H1 (cell line): ENCODE data around the gene KLHL29. TPM values are rescaled to one million over a fixed set of nuclear protein-coding genes. Genes with fewer than 3 reads are reported as not detected.

Source experiments
- BACH1 ChIP-seq: IDR thresholded peaks from 2 replicates; pipeline ENCODE4 v1.6.1; 2012; ENCODE audit warnings: low read length, improper control_type of control experiment
- EGR1 ChIP-seq: IDR thresholded peaks from 2 replicates; pipeline ENCODE4 v1.6.1; 2011; ENCODE audit warnings: low read depth, low read length, borderline replicate concordance
- RXRA ChIP-seq: IDR thresholded peaks from 2 replicates; pipeline ENCODE4 v1.6.1; 2011; ENCODE audit warnings: low read depth, mild to moderate bottlenecking, low read length, moderate library complexity; ENCODE audit not compliant: insufficient read depth
- SIN3A ChIP-seq, 2 experiments: IDR thresholded peaks in 1 of 2; conservative IDR thresholded peaks in 1 of 2; 2 replicates each; pipeline ENCODE4 v1.6.1; 2011 to 2012; ENCODE audit warnings: low read length in 2 of 2, improper control_type of control experiment in 1 of 2, low read depth in 1 of 2, mild to moderate bottlenecking in 1 of 2
- SP1 ChIP-seq: IDR thresholded peaks from 2 replicates; pipeline ENCODE4 v1.6.1; 2011; ENCODE audit warnings: low read depth, low read length
- TAF7 ChIP-seq: optimal IDR thresholded peaks from 2 replicates; pipeline ENCODE3; 2011; ENCODE audit warnings: low read depth, mild to moderate bottlenecking, inconsistent platforms, low read length, moderate library complexity, borderline replicate concordance
- TBP ChIP-seq: IDR thresholded peaks from 2 replicates; pipeline ENCODE4 v1.6.1; 2011; ENCODE audit warnings: low read depth, low read length, improper control_type of control experiment
- polyA plus RNA-seq, 7 experiments: library from polyadenylated mRNA; depleted of rRNA in 3 of 7; stranded (reverse) in 5 of 7; unstranded in 2 of 7; fragments of >200 nt in 5 of 7; fragments of 200-250 nt in 2 of 7; gene quantifications; 1 replicate in 5 of 7; 2 replicates in 1 of 7; 4 replicates in 1 of 7; pipeline versions ENCODE4 v1.2.1 to v1.2.3, GENCODE V29; 2011 to 2013; ENCODE audit warnings: missing spikeins in 2 of 7, mixed read lengths in 2 of 7
- total RNA-seq: library from RNA; stranded (reverse); fragmentation: NEBNext Ultra II Directional; extraction: Animal tissue kit (Norgen Biotek cat#: 25700); gene quantifications from 2 replicates; pipeline ENCODE4 v1.2.1, GENCODE V29; 2021
- TF ChIP-seq, protein P1 (sequence below): fragments of 300-600 bp; sonication (generic); IDR thresholded peaks from 2 replicates; pipeline ENCODE4 v1.7.1; 2012; ENCODE audit warnings: low read length, moderate library complexity, mild to moderate bottlenecking, inconsistent platforms; ENCODE audit not compliant: insufficient replicate concordance

The KLHL29 gene
- total and polyA plus RNA-seq, 2 of the 8 experiments (the other 6 are each of a cell fraction or from before 2014, with no cell fraction given), result 1.1 to 4.7 TPM

- TF ChIP-seq, protein P1, sequence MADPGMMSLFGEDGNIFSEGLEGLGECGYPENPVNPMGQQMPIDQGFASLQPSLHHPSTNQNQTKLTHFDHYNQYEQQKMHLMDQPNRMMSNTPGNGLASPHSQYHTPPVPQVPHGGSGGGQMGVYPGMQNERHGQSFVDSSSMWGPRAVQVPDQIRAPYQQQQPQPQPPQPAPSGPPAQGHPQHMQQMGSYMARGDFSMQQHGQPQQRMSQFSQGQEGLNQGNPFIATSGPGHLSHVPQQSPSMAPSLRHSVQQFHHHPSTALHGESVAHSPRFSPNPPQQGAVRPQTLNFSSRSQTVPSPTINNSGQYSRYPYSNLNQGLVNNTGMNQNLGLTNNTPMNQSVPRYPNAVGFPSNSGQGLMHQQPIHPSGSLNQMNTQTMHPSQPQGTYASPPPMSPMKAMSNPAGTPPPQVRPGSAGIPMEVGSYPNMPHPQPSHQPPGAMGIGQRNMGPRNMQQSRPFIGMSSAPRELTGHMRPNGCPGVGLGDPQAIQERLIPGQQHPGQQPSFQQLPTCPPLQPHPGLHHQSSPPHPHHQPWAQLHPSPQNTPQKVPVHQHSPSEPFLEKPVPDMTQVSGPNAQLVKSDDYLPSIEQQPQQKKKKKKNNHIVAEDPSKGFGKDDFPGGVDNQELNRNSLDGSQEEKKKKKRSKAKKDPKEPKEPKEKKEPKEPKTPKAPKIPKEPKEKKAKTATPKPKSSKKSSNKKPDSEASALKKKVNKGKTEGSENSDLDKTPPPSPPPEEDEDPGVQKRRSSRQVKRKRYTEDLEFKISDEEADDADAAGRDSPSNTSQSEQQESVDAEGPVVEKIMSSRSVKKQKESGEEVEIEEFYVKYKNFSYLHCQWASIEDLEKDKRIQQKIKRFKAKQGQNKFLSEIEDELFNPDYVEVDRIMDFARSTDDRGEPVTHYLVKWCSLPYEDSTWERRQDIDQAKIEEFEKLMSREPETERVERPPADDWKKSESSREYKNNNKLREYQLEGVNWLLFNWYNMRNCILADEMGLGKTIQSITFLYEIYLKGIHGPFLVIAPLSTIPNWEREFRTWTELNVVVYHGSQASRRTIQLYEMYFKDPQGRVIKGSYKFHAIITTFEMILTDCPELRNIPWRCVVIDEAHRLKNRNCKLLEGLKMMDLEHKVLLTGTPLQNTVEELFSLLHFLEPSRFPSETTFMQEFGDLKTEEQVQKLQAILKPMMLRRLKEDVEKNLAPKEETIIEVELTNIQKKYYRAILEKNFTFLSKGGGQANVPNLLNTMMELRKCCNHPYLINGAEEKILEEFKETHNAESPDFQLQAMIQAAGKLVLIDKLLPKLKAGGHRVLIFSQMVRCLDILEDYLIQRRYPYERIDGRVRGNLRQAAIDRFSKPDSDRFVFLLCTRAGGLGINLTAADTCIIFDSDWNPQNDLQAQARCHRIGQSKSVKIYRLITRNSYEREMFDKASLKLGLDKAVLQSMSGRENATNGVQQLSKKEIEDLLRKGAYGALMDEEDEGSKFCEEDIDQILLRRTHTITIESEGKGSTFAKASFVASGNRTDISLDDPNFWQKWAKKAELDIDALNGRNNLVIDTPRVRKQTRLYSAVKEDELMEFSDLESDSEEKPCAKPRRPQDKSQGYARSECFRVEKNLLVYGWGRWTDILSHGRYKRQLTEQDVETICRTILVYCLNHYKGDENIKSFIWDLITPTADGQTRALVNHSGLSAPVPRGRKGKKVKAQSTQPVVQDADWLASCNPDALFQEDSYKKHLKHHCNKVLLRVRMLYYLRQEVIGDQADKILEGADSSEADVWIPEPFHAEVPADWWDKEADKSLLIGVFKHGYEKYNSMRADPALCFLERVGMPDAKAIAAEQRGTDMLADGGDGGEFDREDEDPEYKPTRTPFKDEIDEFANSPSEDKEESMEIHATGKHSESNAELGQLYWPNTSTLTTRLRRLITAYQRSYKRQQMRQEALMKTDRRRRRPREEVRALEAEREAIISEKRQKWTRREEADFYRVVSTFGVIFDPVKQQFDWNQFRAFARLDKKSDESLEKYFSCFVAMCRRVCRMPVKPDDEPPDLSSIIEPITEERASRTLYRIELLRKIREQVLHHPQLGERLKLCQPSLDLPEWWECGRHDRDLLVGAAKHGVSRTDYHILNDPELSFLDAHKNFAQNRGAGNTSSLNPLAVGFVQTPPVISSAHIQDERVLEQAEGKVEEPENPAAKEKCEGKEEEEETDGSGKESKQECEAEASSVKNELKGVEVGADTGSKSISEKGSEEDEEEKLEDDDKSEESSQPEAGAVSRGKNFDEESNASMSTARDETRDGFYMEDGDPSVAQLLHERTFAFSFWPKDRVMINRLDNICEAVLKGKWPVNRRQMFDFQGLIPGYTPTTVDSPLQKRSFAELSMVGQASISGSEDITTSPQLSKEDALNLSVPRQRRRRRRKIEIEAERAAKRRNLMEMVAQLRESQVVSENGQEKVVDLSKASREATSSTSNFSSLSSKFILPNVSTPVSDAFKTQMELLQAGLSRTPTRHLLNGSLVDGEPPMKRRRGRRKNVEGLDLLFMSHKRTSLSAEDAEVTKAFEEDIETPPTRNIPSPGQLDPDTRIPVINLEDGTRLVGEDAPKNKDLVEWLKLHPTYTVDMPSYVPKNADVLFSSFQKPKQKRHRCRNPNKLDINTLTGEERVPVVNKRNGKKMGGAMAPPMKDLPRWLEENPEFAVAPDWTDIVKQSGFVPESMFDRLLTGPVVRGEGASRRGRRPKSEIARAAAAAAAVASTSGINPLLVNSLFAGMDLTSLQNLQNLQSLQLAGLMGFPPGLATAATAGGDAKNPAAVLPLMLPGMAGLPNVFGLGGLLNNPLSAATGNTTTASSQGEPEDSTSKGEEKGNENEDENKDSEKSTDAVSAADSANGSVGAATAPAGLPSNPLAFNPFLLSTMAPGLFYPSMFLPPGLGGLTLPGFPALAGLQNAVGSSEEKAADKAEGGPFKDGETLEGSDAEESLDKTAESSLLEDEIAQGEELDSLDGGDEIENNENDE, result no peak
- TF ChIP-seq TAF7, result no peak
- TF ChIP-seq EGR1, result no peak
- TF ChIP-seq SIN3A (conservative IDR thresholded peaks at IDR 0.05 in 1 of 2, IDR thresholded peaks at IDR 0.05 in 1 of 2; ENCODE audit: low read depth in 1 of 2, low read length in 2 of 2), result no peak
- TF ChIP-seq BACH1, result no peak
- TF ChIP-seq TBP, result no peak
- TF ChIP-seq RXRA, result no peak
- TF ChIP-seq SP1, result no peak
Measured at GRCh38 chr2:23524261-23524706, 139.3 kb downstream of the KLHL29 start (continued).
